Subcutaneous abdominal adipose tissue (tissue), 5 donors: Measurements from ENCODE around the gene ADAMTS8.

Source experiments
- H3K27ac ChIP-seq: one replicate; pipeline ENCODE4 v1.7.0; 2013; ENCODE audit warnings: low read depth, mild to moderate bottlenecking, inconsistent platforms, low read length, moderate library complexity
- H3K27me3 ChIP-seq, 5 donors: one replicate each; pipeline ENCODE4 v1.7.0; 2013; ENCODE audit warnings: low read length in 5 of 5, inconsistent platforms in 1 of 5; ENCODE audit not compliant: control insufficient read depth in 5 of 5, insufficient read depth in 4 of 5
- H3K36me3 ChIP-seq, 5 donors: one replicate each; pipeline ENCODE4 v1.7.0; 2013; ENCODE audit warnings: low read length in 5 of 5; ENCODE audit not compliant: control insufficient read depth in 5 of 5, insufficient read depth in 5 of 5
- H3K4me1 ChIP-seq, 5 donors: one replicate each; pipeline ENCODE4 v1.7.0; 2013; ENCODE audit warnings: low read length in 5 of 5, mild to moderate bottlenecking in 3 of 5, moderate library complexity in 1 of 5; ENCODE audit not compliant: control insufficient read depth in 5 of 5, insufficient read depth in 5 of 5
- H3K4me3 ChIP-seq, 5 donors: one replicate each; pipeline ENCODE4 v1.7.0; 2013; ENCODE audit warnings: low read length in 5 of 5, low read depth in 1 of 5
- H3K9ac ChIP-seq, 5 donors: one replicate each; pipeline ENCODE4 v1.7.0; 2013; ENCODE audit warnings: low read length in 5 of 5, mild to moderate bottlenecking in 4 of 5, moderate library complexity in 3 of 5
- H3K9me3 ChIP-seq, 5 donors: one replicate each; pipeline ENCODE4 v1.7.0; 2013; ENCODE audit warnings: low read length in 5 of 5; ENCODE audit not compliant: control insufficient read depth in 5 of 5
- donor health status: healthy.
- donor health status: healthy.
- donor health status: healthy.
- donor health status: healthy.
- donor health status: healthy.

The ADAMTS8 gene

GRCh38 chr11:130429120-130429681 is 792 bp upstream of the ADAMTS8 start:
- H3K36me3 ChIP-seq = no peaks in the 10 kb centered on the region
- H3K9ac ChIP-seq = no peak overlapping the region
- H3K4me1 ChIP-seq = peaks cover 0 to 29% (median 20%) of the 10 kb centered on the region in 5 donors
- no peaks in the 10 kb centered on the region for H3K9me3 ChIP-seq
- no peak overlapping the region for H3K27ac ChIP-seq
- H3K27me3 ChIP-seq = peaks cover 22 to 51% (median 45%) of the 10 kb centered on the region in 5 donors
- peak overlapping the region in 1 of 5 donors; percentile 10 for H3K4me3 ChIP-seq

DNA sequence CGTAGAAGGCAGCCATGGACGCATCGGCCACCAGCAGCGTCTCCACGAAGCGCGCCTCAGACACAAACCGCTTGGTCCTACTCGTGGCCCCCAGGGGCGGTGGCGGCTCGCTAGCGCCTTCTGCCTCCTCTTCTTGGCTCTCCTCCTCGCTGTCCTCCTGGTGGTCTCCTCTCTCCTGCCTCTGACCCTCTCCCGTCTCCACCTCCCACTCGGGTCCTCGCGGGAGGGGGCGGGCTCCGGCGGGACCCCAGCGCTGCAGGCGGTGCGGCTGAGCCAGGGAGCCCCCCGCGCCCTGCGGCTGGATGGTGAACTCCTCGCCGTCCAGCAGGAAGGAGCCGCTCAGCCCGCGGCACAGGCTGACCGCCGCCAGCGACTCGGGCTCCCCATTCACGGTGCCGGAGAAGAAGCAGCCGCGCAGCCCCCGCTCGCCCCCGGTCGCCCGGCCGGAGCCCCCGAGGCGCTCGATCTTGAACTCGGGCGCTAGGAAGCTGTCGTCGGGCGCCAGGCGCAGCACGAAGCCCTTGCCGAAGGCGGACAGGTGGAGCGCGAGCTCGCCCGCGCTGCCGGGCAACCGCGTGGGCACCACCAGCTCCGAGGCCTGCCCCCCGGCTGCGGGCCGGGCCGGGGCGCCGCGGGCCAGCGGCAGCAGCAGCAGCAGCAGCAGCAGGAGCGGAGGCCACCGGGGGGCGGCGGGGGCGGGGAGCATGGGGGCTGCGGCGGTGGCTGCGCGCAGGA is 661 bp downstream of the ADAMTS8 start:
- H3K4me3 ChIP-seq = peak overlapping the region in 3 of 5 donors; percentile 29 to 54 (median 53)
- no peaks in the 10 kb centered on the region for H3K36me3 ChIP-seq
- peaks cover 0 to 26% (median 16%) of the 10 kb centered on the region in 5 donors for H3K4me1 ChIP-seq
- H3K9ac ChIP-seq = no peak overlapping the region
- H3K27me3 ChIP-seq = peaks cover 22 to 60% (median 45%) of the 10 kb centered on the region in 5 donors
- H3K9me3 ChIP-seq = no peaks in the 10 kb centered on the region
- no peak overlapping the region for H3K27ac ChIP-seq

- Histone ChIP-seq H3K9ac (no peak overlapping the region), H3K4me3 (no peak overlapping the region), H3K27ac (no peak overlapping the region), H3K36me3 (no peaks in the 10 kb centered on the region), H3K9me3 (no peaks in the 10 kb centered on the region), H3K4me1 (peaks cover 0 to 26% (median 16%) of the 10 kb centered on the region in 5 donors), H3K27me3 (peaks cover 22 to 62% (median 45%) of the 10 kb centered on the region in 5 donors)
Measured at GRCh38 chr11:130426837-130427341, 1.5 kb downstream of the ADAMTS8 start.

DNA sequence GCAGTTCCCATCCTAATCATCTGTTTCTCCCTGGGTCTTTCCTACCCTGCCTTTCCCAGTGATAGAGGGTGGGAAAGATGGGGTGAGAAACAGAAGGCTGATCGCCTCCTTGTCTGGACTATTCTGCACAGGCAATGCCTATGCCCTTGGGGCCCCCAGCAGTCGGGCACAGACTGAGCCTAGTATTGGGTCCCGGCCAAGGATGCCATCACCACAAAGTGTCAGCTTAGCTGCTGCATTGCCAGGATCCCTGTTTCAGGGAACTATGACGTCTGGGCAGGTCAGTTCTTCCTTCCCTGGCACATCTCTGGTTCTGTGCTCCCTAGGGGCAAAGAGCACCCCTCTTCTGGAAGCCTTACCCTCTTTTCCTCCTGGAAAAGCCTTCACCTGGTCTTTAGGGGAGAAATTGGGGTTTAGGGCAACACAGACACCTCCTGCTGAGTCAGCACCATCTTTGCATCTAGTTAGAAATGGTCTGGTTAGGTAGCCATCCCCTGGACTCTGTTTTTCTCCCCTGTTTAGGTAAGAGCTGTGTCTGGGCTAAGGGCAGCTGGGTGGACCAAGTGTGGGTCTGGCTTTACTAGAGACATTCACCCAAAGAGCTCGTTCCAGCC is 2.1 kb downstream of the ADAMTS8 start:
- H3K36me3 ChIP-seq = no peaks in the 10 kb centered on the region
- H3K4me3 ChIP-seq = no peak overlapping the region
- no peaks in the 10 kb centered on the region for H3K9me3 ChIP-seq
- peaks cover 0 to 21% (median 13%) of the 10 kb centered on the region in 5 donors for H3K4me1 ChIP-seq
- H3K27ac ChIP-seq = no peak overlapping the region
- H3K9ac ChIP-seq = no peak overlapping the region
- peaks cover 22 to 62% (median 45%) of the 10 kb centered on the region in 5 donors for H3K27me3 ChIP-seq

DNA sequence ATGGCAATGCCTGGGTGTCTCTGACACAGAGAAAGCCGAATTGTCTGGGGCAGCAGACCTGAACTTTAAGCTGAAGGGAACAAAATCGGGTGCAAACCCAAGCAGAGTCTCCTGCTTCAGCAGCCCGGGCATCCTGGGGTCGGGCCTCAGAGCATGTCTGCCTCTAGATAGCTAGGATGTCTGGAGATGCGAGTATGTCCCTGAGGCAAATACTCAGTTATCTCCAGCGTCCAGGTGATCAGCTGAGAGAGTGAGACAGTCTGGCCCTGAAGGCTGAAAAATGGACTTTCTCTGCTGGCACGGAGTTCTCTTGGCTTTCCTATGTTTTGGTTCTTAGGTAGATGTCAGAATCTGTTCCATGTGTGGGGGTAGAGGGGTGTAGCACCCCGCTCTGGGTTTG is 3.3 kb downstream of the ADAMTS8 start:
- H3K27ac ChIP-seq = no peak overlapping the region
- H3K4me3 ChIP-seq = no peak overlapping the region
- H3K36me3 ChIP-seq = no peaks in the 10 kb centered on the region
- H3K9me3 ChIP-seq = no peaks in the 10 kb centered on the region
- H3K4me1 ChIP-seq = peaks cover 0 to 31% (median 22%) of the 10 kb centered on the region in 5 donors
- peaks cover 22 to 59% (median 42%) of the 10 kb centered on the region in 5 donors for H3K27me3 ChIP-seq
- H3K9ac ChIP-seq = no peak overlapping the region

GRCh38 chr11:130424613-130425140 is 3.7 kb downstream of the ADAMTS8 start:
- peaks cover 0 to 31% (median 22%) of the 10 kb centered on the region in 5 donors for H3K4me1 ChIP-seq
- no peak overlapping the region for H3K9ac ChIP-seq
- H3K27me3 ChIP-seq = peaks cover 22 to 55% (median 39%) of the 10 kb centered on the region in 5 donors
- no peaks in the 10 kb centered on the region for H3K9me3 ChIP-seq
- H3K4me3 ChIP-seq = no peak overlapping the region
- no peaks in the 10 kb centered on the region for H3K36me3 ChIP-seq
- H3K27ac ChIP-seq = no peak overlapping the region

DNA sequence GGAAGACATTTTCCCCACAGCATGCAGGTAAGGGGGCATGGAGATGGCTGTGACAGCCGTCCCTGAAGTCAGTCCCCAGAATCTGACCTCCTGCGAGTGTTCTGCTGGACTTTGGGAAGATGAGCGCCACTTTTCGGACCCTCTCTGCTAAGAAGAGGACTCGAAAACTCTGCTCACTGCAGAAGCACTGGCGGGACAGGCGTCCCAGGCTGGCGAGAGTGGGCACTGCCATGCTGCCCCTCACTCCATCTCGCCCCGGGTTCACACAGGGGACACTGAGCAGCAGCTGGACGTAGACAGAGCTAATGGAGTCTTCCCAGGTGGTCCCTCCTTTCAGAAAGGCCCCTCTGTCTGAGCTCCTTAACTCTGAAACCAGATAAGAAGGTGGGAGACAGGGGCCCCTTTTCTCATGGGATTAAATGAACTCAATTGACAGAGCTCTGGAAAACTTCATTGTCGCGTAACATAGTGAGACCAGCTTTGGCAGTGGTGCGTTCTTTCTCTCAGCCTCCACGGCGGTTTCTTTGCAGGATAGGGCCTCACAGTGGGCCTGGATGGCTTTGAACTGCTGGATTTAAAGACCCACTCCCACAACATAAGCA is 4.8 kb downstream of the ADAMTS8 start:
- H3K27ac ChIP-seq = no peak overlapping the region
- no peak overlapping the region for H3K4me3 ChIP-seq
- no peaks in the 10 kb centered on the region for H3K36me3 ChIP-seq
- H3K9me3 ChIP-seq = no peaks in the 10 kb centered on the region
- H3K9ac ChIP-seq = no peak overlapping the region
- peaks cover 15 to 45% (median 31%) of the 10 kb centered on the region in 5 donors for H3K27me3 ChIP-seq
- H3K4me1 ChIP-seq = peaks cover 0 to 27% (median 18%) of the 10 kb centered on the region in 5 donors

DNA sequence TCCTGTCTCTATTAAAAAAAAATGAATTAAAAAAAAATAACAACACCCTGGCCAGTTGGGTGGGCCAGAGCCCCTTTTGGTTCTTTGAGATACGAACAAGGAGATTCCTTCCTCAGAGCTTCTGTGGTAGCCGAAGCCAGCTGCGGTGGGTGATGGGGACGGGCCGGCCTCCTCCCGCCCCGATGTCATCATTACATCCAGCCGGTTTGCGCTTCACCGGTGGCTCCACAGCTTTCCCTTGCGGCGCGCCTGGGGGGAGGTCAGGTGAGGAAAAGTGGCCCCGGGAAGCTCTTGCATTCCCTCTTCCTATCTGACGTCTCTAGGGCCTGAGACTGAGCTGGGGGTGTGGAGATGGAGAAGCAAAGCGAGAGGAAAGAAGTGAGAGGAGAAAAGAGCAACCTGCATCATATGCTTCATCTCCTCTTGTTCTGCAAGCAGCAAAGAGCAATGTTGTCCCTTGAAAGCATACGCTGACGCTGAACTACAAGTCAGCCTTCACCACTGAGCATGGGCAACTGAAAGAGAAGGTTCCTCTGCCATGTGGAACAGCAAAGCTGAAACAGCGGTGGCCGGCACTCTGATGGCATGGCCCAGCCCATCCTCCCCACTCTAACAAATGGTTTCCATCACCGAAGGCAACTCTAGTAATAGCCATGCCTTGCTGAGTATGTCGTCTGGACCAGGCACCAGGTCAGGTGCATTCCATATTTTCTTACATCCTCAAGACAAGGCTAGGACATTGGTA is 6.0 kb downstream of the ADAMTS8 start:
- H3K9me3 ChIP-seq = no peaks in the 10 kb centered on the region
- no peaks in the 10 kb centered on the region for H3K36me3 ChIP-seq
- H3K4me1 ChIP-seq = peaks cover 0 to 21% (median 10%) of the 10 kb centered on the region in 5 donors
- H3K4me3 ChIP-seq = no peak overlapping the region
- no peak overlapping the region for H3K27ac ChIP-seq
- H3K27me3 ChIP-seq = peaks cover 11 to 39% (median 26%) of the 10 kb centered on the region in 5 donors
- no peak overlapping the region for H3K9ac ChIP-seq

DNA sequence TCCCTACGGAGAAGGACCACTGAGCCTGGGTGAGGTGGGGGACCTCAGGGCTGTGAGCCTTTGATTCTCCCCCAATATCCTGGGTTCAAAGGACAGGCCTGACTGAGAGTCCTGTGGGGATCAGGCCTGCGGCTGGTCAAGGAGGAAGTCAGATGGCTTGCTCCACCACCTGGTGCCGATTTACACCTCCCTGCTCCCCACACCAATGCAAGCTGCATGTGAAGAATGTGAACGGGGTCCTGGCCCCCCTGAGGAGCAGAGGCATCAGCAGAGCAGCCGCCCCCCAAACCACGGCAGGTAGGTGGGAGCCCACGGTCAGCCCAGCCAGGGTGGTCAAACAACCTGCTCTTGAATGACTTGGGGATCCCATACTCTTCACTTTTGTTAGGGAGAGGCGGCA is 6.7 kb downstream of the ADAMTS8 start:
- no peak overlapping the region for H3K4me3 ChIP-seq
- no peaks in the 10 kb centered on the region for H3K9me3 ChIP-seq
- peaks cover 0 to 14% (median 7%) of the 10 kb centered on the region in 5 donors for H3K4me1 ChIP-seq
- no peaks in the 10 kb centered on the region for H3K36me3 ChIP-seq
- H3K27me3 ChIP-seq = peaks cover 5 to 34% (median 19%) of the 10 kb centered on the region in 5 donors
- no peak overlapping the region for H3K27ac ChIP-seq
- H3K9ac ChIP-seq = no peak overlapping the region
